Measurements from ENCODE around the gene CCBE1.
A peak's percentile ranks its signal among the peaks of the same experiment; 100 is the strongest.

Gene CCBE1

GRCh38 chr18:59461171-59461570, 236.1 kb downstream of the CCBE1 start:
- H3K9me3 ChIP-seq (ENCODE audit: severe bottlenecking) = no peaks in the 10 kb centered on the region

GRCh38 chr18:59460072-59460420, 237.2 kb downstream of the CCBE1 start:
- H3K9me3 ChIP-seq (ENCODE audit: severe bottlenecking) = no peaks in the 10 kb centered on the region
- DNase-seq (ENCODE audit: low spot score) (no peak), ATAC-seq (ENCODE audit: low read depth) (no peak)
- no peaks in the 10 kb centered on the region for H3K27me3 ChIP-seq (ENCODE audit: insufficient read depth, poor library complexity, severe bottlenecking)
- H3K36me3 ChIP-seq (ENCODE audit: low read depth) = peaks cover 4% of the 10 kb centered on the region; the same call in 1 of the 2 replicates
- H3K27ac ChIP-seq (ENCODE audit: poor library complexity, severe bottlenecking) = peak overlapping the region; percentile 41
- TF ChIP-seq CTCF (IDR thresholded peaks at IDR 0.05; ENCODE audit: poor library complexity, severe bottlenecking) = no peak
- no peak overlapping the region for H3K4me3 ChIP-seq (ENCODE audit: severe bottlenecking)
- H3K4me1 ChIP-seq (ENCODE audit: insufficient read depth, poor library complexity, severe bottlenecking) = peaks cover 8% of the 10 kb centered on the region

More at GRCh38 chr18:59461171-59461570, 236.1 kb downstream of the CCBE1 start:
- peaks cover 4% of the 10 kb centered on the region; the same call in 1 of the 2 replicates for H3K36me3 ChIP-seq (ENCODE audit: low read depth)
- no peak for TF ChIP-seq CTCF (IDR thresholded peaks at IDR 0.05; ENCODE audit: poor library complexity, severe bottlenecking)
- H3K27ac ChIP-seq (ENCODE audit: poor library complexity, severe bottlenecking) = peak overlapping the region; percentile 41
- peaks cover 8% of the 10 kb centered on the region for H3K4me1 ChIP-seq (ENCODE audit: insufficient read depth, poor library complexity, severe bottlenecking)
- no peak for DNase-seq (ENCODE audit: low spot score)
- no peak overlapping the region for H3K4me3 ChIP-seq (ENCODE audit: severe bottlenecking)
- peak; percentile 85 for ATAC-seq (ENCODE audit: low read depth)
- no peaks in the 10 kb centered on the region for H3K27me3 ChIP-seq (ENCODE audit: insufficient read depth, poor library complexity, severe bottlenecking)

- TF ChIP-seq CTCF (IDR thresholded peaks at IDR 0.05; ENCODE audit: poor library complexity, severe bottlenecking) = peak; percentile 78
- DNase-seq (ENCODE audit: low spot score) (no peak), ATAC-seq (ENCODE audit: low read depth) (0 out of 3 replicates have a peak, but pooled peaks have one; percentile 17)
- Histone ChIP-seq H3K27me3 (ENCODE audit: insufficient read depth, poor library complexity, severe bottlenecking) (no peaks in the 10 kb centered on the region), H3K36me3 (ENCODE audit: low read depth) (peaks cover 4% of the 10 kb centered on the region; the same call in 1 of the 2 replicates), H3K4me3 (ENCODE audit: severe bottlenecking) (no peak overlapping the region), H3K4me1 (ENCODE audit: insufficient read depth, poor library complexity, severe bottlenecking) (peaks cover 8% of the 10 kb centered on the region), H3K27ac (ENCODE audit: poor library complexity, severe bottlenecking) (peak overlapping the region; percentile 41), H3K9me3 (ENCODE audit: severe bottlenecking) (no peaks in the 10 kb centered on the region)
These were observed 237.7 kb downstream of the CCBE1 start for GRCh38 chr18:59459369-59460071.

GRCh38 chr18:59458575-59458974, 238.6 kb downstream of the CCBE1 start:
- no peak for TF ChIP-seq CTCF (IDR thresholded peaks at IDR 0.05; ENCODE audit: poor library complexity, severe bottlenecking)
- Histone ChIP-seq H3K27me3 (ENCODE audit: insufficient read depth, poor library complexity, severe bottlenecking) (no peaks in the 10 kb centered on the region), H3K9me3 (ENCODE audit: severe bottlenecking) (no peaks in the 10 kb centered on the region), H3K36me3 (ENCODE audit: low read depth) (peaks cover 4% of the 10 kb centered on the region; the same call in 1 of the 2 replicates), H3K4me1 (ENCODE audit: insufficient read depth, poor library complexity, severe bottlenecking) (peaks cover 8% of the 10 kb centered on the region), H3K4me3 (ENCODE audit: severe bottlenecking) (no peak overlapping the region), H3K27ac (ENCODE audit: poor library complexity, severe bottlenecking) (no peak overlapping the region)
- ATAC-seq (ENCODE audit: low read depth) (no peak), DNase-seq (ENCODE audit: low spot score) (no peak)

GRCh38 chr18:59456657-59457056, 240.6 kb downstream of the CCBE1 start:
- Histone ChIP-seq H3K27me3 (ENCODE audit: insufficient read depth, poor library complexity, severe bottlenecking) (no peaks in the 10 kb centered on the region), H3K36me3 (ENCODE audit: low read depth) (peaks cover 4% of the 10 kb centered on the region; the same call in 1 of the 2 replicates), H3K9me3 (ENCODE audit: severe bottlenecking) (no peaks in the 10 kb centered on the region), H3K4me1 (ENCODE audit: insufficient read depth, poor library complexity, severe bottlenecking) (peaks cover 4% of the 10 kb centered on the region), H3K27ac (ENCODE audit: poor library complexity, severe bottlenecking) (no peak overlapping the region), H3K4me3 (ENCODE audit: severe bottlenecking) (no peak overlapping the region)
- no peak for TF ChIP-seq CTCF (IDR thresholded peaks at IDR 0.05; ENCODE audit: poor library complexity, severe bottlenecking)
- ATAC-seq (ENCODE audit: low read depth) (no peak), DNase-seq (ENCODE audit: low spot score) (no peak)

Data from RWPE2 (cell line).